Right lobe of liver (tissue), 4 donors: ENCODE results near the gene DLG2.

Source experiments
- POLR2A ChIP-seq: fragments of 450-650 bp; IDR thresholded peaks from one replicate; pipeline ENCODE4 v1.6.1; 2017; ENCODE audit warnings: antibody characterized with exemption, mild to moderate bottlenecking
- TF ChIP-seq, protein P1 (sequence below), 4 donors: fragments of 200-600 bp in 3 of 4; fragments of 450-650 bp in 1 of 4; IDR thresholded peaks; one replicate each; pipeline versions ENCODE4 v1.5.1 to v1.8.0; 2016 to 2022; ENCODE audit warnings: antibody characterized with exemption in 4 of 4, mild to moderate bottlenecking in 2 of 4
- donor health status: DM: no; HTN: no; CAD: no.
- donor health status: DM: no; HTN: no; CAD: no.
- donor health status: DM: no; HTN: yes; CAD: no.

DNA sequence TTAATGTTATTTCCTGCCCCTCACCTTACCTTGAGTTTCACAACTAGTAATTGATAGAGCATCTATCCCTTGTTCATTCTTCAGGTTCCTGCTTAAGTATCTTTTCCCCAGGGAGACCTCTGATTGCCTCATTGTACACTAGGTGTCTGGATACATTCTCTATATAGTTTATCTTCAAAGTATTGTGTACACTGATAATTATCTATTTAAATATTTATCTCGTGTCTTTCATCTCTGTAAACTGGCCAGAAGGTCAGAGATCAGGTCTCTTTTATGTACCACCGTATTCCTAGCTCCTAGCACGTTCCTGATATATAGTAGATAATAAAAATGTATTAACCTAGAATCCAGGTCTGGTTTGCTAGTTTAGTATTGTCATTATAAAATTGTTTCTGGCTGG, 7.6 kb upstream of the DLG2 start:
- TF ChIP-seq, protein P1, sequence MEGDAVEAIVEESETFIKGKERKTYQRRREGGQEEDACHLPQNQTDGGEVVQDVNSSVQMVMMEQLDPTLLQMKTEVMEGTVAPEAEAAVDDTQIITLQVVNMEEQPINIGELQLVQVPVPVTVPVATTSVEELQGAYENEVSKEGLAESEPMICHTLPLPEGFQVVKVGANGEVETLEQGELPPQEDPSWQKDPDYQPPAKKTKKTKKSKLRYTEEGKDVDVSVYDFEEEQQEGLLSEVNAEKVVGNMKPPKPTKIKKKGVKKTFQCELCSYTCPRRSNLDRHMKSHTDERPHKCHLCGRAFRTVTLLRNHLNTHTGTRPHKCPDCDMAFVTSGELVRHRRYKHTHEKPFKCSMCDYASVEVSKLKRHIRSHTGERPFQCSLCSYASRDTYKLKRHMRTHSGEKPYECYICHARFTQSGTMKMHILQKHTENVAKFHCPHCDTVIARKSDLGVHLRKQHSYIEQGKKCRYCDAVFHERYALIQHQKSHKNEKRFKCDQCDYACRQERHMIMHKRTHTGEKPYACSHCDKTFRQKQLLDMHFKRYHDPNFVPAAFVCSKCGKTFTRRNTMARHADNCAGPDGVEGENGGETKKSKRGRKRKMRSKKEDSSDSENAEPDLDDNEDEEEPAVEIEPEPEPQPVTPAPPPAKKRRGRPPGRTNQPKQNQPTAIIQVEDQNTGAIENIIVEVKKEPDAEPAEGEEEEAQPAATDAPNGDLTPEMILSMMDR (IDR thresholded peaks at IDR 0.05) = no peak
- no peak for TF ChIP-seq POLR2A
